Bladder microvascular endothelial cell (primary cell): ENCODE measurements around the gene NIPAL3. TPM values are rescaled to one million over a fixed set of nuclear protein-coding genes. Genes with fewer than 3 reads are reported as not detected.

Experiments
- total RNA-seq: library from RNA; depleted of rRNA; stranded (reverse); fragments of >200 nt; gene quantifications from 2 replicates; pipeline ENCODE4 v1.2.3, GENCODE V29; 2014

Gene NIPAL3
- 10.4 and 26.2 TPM in 2 replicates for total RNA-seq

DNA sequence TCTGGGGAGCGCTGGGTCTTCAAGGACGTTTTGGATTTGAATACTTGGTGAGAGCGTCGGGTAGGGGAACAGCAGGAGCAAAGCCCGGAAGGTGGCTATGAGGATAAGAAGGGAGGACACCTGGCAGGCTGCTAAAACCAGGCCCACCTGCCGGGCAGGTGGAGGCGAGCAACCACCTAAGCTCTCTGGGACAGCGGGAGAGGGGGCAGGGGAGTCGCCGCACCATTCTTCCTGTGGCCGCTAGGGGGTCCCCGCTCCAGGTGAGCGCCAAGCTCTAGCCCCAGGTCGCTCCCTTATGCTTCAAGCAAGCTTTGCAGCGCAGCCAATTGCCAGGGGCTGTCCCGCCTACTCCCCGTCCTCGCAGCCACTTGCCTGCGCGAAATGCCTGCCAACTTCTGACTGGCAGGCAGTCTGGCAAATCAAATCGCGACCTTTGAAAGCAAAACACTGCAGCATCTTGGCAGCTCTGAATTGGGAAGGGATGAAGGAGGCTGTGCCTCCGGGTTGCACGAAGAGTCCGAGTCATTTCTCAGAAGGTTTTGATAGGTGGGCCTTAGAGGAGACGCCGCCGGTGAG is at the start of gene NIPAL3:
Gene NIPAL3, plus strand, starts transcription at position 469 of the 576 bp plus-strand sequence. CDS start 3,746 bp downstream, outside the sequence.

DNA sequence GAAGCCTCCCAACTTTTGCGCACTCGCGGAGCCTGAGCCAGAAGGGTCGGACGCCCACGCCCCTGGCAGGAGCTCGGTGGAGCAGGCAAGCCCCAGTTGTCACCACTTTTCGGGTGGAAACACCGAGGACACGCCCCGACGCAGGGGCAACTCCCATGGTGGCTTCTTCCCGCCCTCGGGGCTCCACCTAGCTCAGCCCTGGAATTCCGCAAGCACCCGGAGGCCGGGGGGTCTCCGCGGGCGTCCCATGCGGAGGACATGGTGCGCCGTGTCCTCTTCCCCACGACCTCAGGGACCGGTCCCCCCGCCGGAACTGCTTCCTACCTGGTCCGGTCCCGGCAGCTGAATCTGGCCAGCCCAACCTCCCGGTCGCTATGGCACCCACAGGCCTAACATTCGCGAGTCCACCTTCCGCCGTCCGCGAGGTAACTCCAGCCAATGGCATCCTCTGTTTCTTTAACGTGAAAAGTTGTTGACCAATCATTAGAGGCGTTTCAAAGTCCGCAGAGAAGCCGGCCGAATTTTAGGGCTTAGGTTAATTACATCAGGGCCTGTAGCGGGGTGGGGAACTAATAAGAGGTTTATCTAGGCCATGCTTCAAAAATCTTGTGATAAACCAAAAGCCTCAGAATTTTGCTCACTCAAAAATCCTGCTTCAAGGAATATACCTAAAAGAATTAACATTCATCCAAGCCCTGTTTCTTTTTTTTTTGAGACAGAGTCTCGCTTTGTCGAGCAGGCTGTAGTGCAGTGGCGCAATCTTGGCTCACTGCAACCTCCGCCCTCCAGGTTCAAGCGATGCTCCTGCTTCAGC is 2.0 kb upstream of the NIPAL3 start, which contains the start of gene STPG1:
Gene STPG1, minus strand, starts transcription at position 433 of the 814 bp plus-strand sequence. CDS start 12,394 bp downstream, outside the sequence.

DNA sequence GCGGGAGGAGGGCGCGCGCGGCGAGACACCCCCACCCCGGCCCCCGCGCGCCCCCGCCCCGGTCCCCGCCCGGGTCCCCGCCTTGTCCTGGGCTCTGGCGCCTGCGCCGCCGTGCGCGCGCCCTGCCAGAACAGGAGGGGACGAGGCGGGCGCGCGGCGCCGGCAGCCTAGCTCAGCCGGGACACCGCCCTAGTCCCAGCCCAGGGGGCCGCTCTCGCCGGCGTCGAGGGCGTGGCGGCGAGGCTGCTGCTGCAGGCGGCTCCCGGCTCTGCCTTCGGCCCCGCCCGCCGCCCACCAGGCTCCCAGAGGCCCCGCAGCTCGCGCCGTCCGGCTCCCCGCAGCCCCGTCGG is 87.1 kb downstream of the NIPAL3 start, which contains the start of gene RCAN3:
Gene RCAN3, plus strand, starts transcription at position 128 of the 350 bp plus-strand sequence. CDS start 11,537 bp downstream, outside the sequence.

Other genes starting within 250 kb of the NIPAL3 start
- gene IFNLR1, start 228.5 kb upstream of the NIPAL3 start, total RNA-seq, result not detected in 2 replicates
- not detected in 2 replicates for gene GRHL3, start 96.4 kb upstream of the NIPAL3 start, total RNA-seq
- 2.6 and 3.2 TPM in 2 replicates for gene STPG1, start 2.0 kb upstream of the NIPAL3 start, total RNA-seq
- gene RCAN3, start 87.0 kb downstream of the NIPAL3 start, total RNA-seq, result 1.4 and 2.4 TPM in 2 replicates
- not detected in 2 replicates for gene NCMAP, start 140.3 kb downstream of the NIPAL3 start, total RNA-seq
- 14.6 and 32.4 TPM in 2 replicates for gene SRRM1, start 227.5 kb downstream of the NIPAL3 start, total RNA-seq